Stimulated activated CD4-positive, alpha-beta T cell treated with anti-CD3 and anti-CD28 coated beads, Interleukin-2, amount 100 ng/mL, for 48 hours (primary cell): ENCODE results near the gene DNAJC8.

ENCODE experiments used
- DNase-seq, 2 donors: peaks; one replicate each; pipeline ENCODE4 v3.0.0-alpha.2; 2020

DNAJC8 gene

GRCh38 chr1:28199328-28200233, 33.2 kb downstream of the DNAJC8 start:
- peak; percentile 28 to 44 for DNase-seq

DNA sequence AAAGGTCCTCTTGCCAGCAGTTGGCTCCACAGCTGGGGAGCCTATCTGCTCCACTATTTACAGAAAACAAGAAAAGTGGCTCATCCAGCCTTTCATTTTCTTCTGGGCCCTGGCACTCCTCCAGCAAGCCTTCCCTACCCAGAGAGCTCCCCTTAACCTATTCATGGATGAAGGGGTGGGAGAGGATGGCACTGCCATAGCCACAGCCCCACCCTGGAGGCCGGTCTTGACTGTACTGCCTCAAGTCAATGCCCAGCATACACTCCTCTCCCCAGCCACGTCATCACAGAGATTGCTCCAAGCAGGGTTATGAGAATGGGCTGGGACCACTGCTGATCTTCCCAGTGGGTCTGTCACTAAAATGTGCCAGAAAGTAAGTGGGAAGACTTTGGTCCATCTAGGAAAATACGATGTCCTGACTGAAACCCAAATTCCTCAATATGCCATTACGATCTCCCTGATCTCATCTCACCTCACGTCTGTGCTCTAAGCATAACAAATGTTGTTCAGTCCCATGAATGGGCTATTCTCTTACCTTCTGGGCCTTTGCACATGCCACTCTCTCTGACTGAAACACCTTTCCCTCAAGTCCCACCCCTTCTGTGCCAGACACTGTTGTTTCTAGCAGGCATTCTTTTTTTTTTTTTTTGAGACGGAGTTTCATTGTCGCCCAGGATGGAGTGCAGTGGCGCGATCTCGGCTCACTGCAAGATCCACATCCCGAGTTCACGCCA, 35.0 kb downstream of the DNAJC8 start:
- DNase-seq, result no peak

- no peak for DNase-seq
Observed at GRCh38 chr1:28196330-28196729, 36.5 kb downstream of the DNAJC8 start.

- DNase-seq, result no peak
Observed at GRCh38 chr1:28195780-28196179, 37.0 kb downstream of the DNAJC8 start.

DNA sequence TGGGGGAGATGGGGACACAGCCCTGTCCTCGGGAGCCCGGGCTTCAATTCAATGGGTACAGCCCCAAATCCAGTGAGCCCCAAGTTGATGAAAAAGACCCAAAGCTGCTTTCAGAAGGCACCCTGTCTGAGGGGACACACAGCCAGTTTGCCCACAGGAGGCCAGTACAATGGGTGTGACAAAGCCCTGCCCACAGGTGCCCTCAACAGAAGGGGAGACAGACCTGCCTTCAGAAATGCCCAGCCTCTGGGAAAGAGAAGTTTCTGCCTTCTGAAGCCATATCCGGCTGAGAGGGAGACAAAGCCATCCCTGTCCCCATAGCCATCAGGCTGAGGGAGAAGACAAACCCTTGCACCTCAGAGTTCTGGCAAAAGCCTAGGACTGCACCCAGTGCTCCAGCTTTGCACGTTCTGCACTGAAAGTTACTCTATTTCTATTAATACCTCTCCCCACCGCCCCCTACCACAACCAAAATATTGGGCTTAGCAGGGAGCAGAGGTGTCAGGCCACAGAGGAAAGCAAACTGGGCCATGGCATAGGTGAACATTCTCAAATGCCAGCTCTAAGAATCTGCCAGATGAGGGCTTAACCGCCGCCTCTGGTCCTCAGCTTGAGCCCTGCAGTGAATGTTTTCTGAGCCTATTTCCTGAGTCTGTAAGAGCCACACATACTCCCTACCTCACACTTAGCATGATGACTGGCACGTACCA, 38.3 kb downstream of the DNAJC8 start:
- DNase-seq, result no peak

DNA sequence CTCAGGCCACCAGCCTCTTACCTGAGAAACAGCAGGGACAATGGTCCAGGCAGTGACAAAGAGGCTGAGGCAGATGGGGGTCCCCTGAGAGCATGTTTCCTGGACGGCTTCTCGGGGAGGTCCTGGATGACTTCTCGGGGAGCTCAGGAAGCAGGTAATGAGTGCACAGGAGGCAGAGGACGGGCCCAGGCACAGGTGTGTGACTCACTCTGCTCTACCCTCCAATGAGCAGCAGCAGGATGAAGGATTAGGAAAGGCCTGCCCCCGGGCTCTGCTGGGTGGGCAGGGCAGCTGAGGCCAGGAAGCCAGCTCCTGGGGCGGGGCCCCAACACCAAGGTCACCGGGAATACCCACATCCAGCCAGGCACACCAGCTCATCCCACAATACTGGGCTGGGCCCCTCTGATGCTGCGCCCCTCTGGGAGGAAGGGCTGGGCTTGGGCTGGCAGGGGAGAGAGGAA, 39.1 kb downstream of the DNAJC8 start:
- DNase-seq, result no peak

DNA sequence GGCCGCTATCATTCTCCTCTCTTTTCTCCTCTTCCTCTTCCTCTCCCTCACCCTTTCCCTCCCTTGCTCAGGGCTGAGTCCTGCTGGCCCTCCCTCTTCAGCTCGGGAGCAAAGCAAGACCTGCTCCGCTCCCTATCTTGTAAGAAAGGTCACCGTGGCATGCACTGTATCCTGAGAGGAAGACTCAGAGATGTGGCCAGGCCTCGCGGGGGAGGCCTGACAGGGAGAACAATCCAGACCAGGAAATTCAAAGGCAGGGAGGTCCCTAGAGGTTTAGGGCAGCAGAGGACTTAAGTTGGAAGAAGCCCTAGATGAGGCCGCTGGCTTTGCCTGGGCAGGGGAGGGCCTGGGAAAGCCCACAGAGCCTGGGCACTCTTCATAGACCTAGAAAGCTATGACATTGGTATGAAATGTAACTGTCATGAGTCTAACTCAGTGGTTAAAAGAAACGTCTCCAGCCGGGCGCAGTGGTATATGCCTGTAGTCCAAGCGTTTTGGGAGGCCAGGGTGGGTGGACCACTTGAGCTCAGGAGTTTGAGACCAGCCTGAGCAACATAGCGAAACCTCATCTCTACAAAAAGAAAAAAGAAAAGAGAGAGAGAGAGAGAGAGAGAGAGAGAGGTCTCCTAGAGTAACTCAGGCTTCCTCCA, 41.7 kb downstream of the DNAJC8 start:
- DNase-seq, result no peak

GRCh38 chr1:28190337-28190979, 42.4 kb downstream of the DNAJC8 start:
- no peak for DNase-seq

DNA sequence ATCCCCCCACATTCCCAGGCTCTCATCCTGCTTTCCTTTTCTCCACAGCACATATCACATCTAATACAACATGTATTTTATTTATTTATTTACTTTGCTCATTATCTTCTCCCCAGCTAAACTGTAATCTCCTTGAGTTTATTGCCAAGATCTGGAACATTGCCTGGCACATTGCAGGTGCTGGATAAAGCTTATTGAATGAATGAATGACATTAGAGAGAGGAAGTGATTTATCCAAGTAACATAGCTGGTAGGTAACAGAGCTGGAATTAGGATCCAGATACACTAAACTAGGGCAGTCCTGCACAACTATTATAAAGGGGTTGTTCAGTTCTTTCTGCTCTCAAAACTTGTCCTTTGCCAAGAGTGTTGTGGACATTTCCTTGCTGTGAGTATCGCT, 47.8 kb downstream of the DNAJC8 start:
- DNase-seq, result no peak

DNA sequence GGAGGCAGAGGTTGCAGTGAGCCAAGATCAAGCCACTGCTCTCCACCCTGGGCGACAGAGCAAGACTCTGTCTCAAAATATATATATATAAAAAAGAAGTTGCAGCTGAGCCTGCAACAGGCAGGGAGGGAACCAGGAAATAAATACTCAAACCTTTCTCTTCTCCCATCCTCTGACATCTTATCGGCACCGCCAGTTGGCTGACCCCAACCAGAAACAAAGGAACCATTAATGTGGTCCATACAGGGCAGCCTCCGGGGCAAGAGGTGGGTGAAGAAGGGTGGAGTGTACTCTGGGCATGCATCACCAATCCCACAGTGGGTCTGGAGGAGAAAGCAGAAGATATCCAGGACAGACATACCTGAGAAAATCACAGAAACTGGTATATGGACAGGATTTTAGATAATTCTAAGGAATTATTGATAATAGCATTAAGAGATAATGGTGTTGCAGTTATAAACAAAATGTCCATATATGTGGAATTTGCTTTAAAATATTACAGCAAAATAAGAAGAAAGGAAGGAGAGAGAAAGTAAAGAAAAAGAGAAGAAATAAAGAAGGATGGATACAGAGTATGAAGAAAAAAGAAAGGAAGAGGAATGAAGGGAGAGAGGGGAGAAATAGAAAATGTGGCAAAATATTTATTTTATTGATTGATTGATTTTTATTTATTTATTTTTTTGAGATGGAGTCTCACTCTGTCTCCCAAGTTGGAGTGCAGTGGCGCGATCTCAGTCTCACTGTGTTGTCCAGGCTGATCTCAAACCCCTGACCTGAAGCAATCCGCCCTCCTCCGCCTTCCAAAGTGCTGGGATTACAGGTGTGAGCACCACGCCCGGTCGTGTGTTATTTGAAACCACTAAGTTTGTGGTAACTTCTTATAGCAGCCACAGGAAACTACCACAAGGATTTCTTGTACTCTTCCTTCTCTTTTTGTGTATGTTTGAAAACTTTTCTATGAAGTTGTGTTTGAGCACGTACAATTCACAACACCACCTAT, 52.2 kb downstream of the DNAJC8 start:
- DNase-seq, result no peak

DNA sequence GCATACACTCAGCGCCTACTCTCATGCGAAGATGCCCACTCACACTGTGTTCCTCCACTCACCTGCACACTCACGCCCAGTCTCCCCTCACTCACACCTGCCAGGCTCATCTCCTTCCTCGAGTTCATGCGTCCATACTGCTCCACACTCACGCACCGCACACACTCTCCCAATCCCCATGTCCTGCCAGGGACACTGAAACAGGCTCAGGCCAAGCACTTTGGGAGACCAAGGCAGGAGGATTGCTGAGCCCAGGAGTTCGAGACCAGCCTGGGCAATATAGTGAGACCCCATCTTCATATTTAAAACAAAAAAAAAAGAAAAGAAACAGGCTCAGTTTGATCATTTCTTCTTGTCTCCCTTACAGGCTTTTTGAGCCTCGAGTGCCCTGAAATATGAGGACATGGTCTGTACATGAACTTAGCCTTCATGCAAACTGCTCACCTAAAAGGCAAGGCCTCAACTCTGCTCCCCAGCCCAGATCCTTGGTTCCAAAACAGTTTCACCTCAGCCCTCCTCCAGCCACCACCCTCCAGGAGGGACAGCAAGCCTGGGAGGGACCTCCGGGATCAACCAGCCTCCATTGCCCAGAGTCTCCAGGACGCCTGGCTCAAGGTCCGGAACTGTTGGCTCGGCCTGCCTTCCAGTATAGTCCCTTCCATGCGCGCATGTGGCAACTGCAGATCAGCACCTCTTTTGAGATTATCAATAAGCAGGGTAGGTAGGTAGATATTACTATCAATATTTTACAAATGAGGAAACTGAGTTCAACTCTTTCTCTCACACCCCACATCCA, 53.9 kb downstream of the DNAJC8 start:
- no peak for DNase-seq

- DNase-seq, result no peak
Observed at GRCh38 chr1:28176492-28177470, 56.0 kb downstream of the DNAJC8 start, which contains the start of gene PTAFR. Gene PTAFR, minus strand, starts transcription at chr1:28176690. Its CDS starts 25,669 bp downstream, at chr1:28151021.

- no peak for DNase-seq
Observed at GRCh38 chr1:28175955-28176485, 56.8 kb downstream of the DNAJC8 start.

DNA sequence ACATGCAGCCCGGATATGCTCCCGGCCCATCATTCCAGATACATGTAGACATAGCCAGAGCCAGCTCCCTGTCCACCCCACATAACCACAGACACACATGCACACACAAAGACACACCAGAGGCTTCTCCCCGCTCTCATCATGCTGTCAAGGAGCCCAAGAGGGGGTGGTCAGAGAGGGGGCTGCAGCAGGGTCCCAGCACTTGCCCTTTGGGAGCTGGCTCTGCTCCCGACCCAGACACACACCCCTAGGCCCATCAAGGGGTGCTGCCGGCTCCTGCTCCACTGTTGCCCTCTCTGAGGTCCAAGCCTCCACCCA, 58.9 kb downstream of the DNAJC8 start:
- no peak for DNase-seq

- DNase-seq, result no peak
Observed at GRCh38 chr1:28173151-28173979, 59.5 kb downstream of the DNAJC8 start.

GRCh38 chr1:28172713-28173150, 60.1 kb downstream of the DNAJC8 start:
- DNase-seq, result peak; percentile 27 to 28

- no peak for DNase-seq
Observed at GRCh38 chr1:28171246-28171645, 61.6 kb downstream of the DNAJC8 start.
